ENCODE results near the gene ARHGEF12. TPM values are rescaled to one million over a fixed set of nuclear protein-coding genes. Genes with fewer than 3 reads are reported as not detected.
A peak's percentile ranks its signal among the peaks of the same experiment; 100 is the strongest.

Gene ARHGEF12
- total and polyA plus RNA-seq, 2 experiments from 2014 or later = 9.0 to 38.9 TPM

GRCh38 chr11:120494595-120494994, 158.4 kb downstream of the ARHGEF12 start:
- ATAC-seq = peak; percentile 40
- no peak overlapping the region for H3K4me3 Mint-ChIP-seq
- H3K27ac Mint-ChIP-seq = no peak overlapping the region

GRCh38 chr11:120499088-120499487, 162.9 kb downstream of the ARHGEF12 start:
- no peak for ATAC-seq
- H3K27ac ChIP-seq (ENCODE audit: low read depth) = no peak overlapping the region
- no peak overlapping the region for H3K4me2 ChIP-seq
- H3K36me3 ChIP-seq (ENCODE audit: insufficient read depth) = no peaks in the 10 kb centered on the region
- no peak overlapping the region for H2AFZ ChIP-seq
- no peaks in the 10 kb centered on the region for H4K20me1 ChIP-seq (replicated peaks; ENCODE audit: insufficient read depth)
- no peaks in the 10 kb centered on the region for H3K36me3 Mint-ChIP-seq (ENCODE audit: low read depth)
- TF ChIP-seq, protein P1, sequence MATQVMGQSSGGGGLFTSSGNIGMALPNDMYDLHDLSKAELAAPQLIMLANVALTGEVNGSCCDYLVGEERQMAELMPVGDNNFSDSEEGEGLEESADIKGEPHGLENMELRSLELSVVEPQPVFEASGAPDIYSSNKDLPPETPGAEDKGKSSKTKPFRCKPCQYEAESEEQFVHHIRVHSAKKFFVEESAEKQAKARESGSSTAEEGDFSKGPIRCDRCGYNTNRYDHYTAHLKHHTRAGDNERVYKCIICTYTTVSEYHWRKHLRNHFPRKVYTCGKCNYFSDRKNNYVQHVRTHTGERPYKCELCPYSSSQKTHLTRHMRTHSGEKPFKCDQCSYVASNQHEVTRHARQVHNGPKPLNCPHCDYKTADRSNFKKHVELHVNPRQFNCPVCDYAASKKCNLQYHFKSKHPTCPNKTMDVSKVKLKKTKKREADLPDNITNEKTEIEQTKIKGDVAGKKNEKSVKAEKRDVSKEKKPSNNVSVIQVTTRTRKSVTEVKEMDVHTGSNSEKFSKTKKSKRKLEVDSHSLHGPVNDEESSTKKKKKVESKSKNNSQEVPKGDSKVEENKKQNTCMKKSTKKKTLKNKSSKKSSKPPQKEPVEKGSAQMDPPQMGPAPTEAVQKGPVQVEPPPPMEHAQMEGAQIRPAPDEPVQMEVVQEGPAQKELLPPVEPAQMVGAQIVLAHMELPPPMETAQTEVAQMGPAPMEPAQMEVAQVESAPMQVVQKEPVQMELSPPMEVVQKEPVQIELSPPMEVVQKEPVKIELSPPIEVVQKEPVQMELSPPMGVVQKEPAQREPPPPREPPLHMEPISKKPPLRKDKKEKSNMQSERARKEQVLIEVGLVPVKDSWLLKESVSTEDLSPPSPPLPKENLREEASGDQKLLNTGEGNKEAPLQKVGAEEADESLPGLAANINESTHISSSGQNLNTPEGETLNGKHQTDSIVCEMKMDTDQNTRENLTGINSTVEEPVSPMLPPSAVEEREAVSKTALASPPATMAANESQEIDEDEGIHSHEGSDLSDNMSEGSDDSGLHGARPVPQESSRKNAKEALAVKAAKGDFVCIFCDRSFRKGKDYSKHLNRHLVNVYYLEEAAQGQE (IDR thresholded peaks at IDR 0.05; ENCODE audit: unreplicated experiment) = no peak
- TF ChIP-seq JUNB (IDR thresholded peaks at IDR 0.05; ENCODE audit: unreplicated experiment) = no peak
- no peak for TF ChIP-seq EZH2 (IDR thresholded peaks at IDR 0.05; ENCODE audit: low read depth, unreplicated experiment)
- TF ChIP-seq ZNF114 (CRISPR knock-in tag; IDR thresholded peaks at IDR 0.05) = no peak
- no peak for TF ChIP-seq NANOG (IDR thresholded peaks at IDR 0.05; ENCODE audit: borderline replicate concordance)
- TF ChIP-seq CREB1 (CRISPR knock-in tag; IDR thresholded peaks at IDR 0.05; ENCODE audit: low read depth) = no peak
- TF ChIP-seq, protein P2, sequence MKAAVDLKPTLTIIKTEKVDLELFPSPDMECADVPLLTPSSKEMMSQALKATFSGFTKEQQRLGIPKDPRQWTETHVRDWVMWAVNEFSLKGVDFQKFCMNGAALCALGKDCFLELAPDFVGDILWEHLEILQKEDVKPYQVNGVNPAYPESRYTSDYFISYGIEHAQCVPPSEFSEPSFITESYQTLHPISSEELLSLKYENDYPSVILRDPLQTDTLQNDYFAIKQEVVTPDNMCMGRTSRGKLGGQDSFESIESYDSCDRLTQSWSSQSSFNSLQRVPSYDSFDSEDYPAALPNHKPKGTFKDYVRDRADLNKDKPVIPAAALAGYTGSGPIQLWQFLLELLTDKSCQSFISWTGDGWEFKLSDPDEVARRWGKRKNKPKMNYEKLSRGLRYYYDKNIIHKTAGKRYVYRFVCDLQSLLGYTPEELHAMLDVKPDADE (IDR thresholded peaks at IDR 0.05) = no peak
- no peak for TF ChIP-seq EZH2phosphoT487 (IDR thresholded peaks at IDR 0.05; ENCODE audit: unreplicated experiment)
- TF ChIP-seq, protein P3, sequence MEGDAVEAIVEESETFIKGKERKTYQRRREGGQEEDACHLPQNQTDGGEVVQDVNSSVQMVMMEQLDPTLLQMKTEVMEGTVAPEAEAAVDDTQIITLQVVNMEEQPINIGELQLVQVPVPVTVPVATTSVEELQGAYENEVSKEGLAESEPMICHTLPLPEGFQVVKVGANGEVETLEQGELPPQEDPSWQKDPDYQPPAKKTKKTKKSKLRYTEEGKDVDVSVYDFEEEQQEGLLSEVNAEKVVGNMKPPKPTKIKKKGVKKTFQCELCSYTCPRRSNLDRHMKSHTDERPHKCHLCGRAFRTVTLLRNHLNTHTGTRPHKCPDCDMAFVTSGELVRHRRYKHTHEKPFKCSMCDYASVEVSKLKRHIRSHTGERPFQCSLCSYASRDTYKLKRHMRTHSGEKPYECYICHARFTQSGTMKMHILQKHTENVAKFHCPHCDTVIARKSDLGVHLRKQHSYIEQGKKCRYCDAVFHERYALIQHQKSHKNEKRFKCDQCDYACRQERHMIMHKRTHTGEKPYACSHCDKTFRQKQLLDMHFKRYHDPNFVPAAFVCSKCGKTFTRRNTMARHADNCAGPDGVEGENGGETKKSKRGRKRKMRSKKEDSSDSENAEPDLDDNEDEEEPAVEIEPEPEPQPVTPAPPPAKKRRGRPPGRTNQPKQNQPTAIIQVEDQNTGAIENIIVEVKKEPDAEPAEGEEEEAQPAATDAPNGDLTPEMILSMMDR (conservative IDR thresholded peaks at IDR 0.05; ENCODE audit: low read depth in 2 of 2) = no peak
- no peak for DNase-seq (ENCODE audit: low spot score)
- H3K27me3 ChIP-seq (ENCODE audit: insufficient read depth) = no peaks in the 10 kb centered on the region
- H3K4me1 Mint-ChIP-seq = peaks cover 64% of the 10 kb centered on the region
- no peak overlapping the region for H3K4me3 ChIP-seq
- H3F3A ChIP-seq (replicated peaks; ENCODE audit: low read depth) = no peaks in the 10 kb centered on the region
- peaks cover 33% of the 10 kb centered on the region for H3K4me1 ChIP-seq (ENCODE audit: insufficient read depth)
- peaks cover 18% of the 10 kb centered on the region for H3K27me3 Mint-ChIP-seq (ENCODE audit: insufficient read depth, low read depth, poor library complexity)
- H3K27ac Mint-ChIP-seq = no peak overlapping the region
- H3K79me2 ChIP-seq (replicated peaks; ENCODE audit: insufficient read depth) = no peaks in the 10 kb centered on the region
- no peaks in the 10 kb centered on the region for H3K9me2 ChIP-seq (ENCODE audit: insufficient read depth)
- H3K9me3 Mint-ChIP-seq = no peaks in the 10 kb centered on the region
- no peak overlapping the region for H3K4me3 Mint-ChIP-seq

More at GRCh38 chr11:120494595-120494994, 158.4 kb downstream of the ARHGEF12 start:
- TF ChIP-seq, protein P3 (conservative IDR thresholded peaks at IDR 0.05; ENCODE audit: low read depth in 2 of 2) = no peak
- TF ChIP-seq ZNF114 (CRISPR knock-in tag; IDR thresholded peaks at IDR 0.05) = no peak
- TF ChIP-seq EZH2 (IDR thresholded peaks at IDR 0.05; ENCODE audit: low read depth, unreplicated experiment) = no peak
- no peak for TF ChIP-seq EZH2phosphoT487 (IDR thresholded peaks at IDR 0.05; ENCODE audit: unreplicated experiment)
- no peak for DNase-seq (ENCODE audit: low spot score)
- peaks cover 6% of the 10 kb centered on the region for H3K27me3 Mint-ChIP-seq (ENCODE audit: insufficient read depth, low read depth, poor library complexity)
- H3K9me3 Mint-ChIP-seq = no peaks in the 10 kb centered on the region
- Histone ChIP-seq H3K9me2 (ENCODE audit: insufficient read depth) (no peaks in the 10 kb centered on the region), H3K79me2 (replicated peaks; ENCODE audit: insufficient read depth) (no peaks in the 10 kb centered on the region), H2AFZ (no peak overlapping the region), H4K20me1 (replicated peaks; ENCODE audit: insufficient read depth) (no peaks in the 10 kb centered on the region), H3F3A (replicated peaks; ENCODE audit: low read depth) (no peaks in the 10 kb centered on the region), H3K27ac (ENCODE audit: low read depth) (no peak overlapping the region), H3K36me3 (ENCODE audit: insufficient read depth) (no peaks in the 10 kb centered on the region), H3K4me3 (no peak overlapping the region), H3K4me1 (ENCODE audit: insufficient read depth) (no peaks in the 10 kb centered on the region; the same call in 1 of the 2 replicates), H3K4me2 (no peak overlapping the region), H3K27me3 (ENCODE audit: insufficient read depth) (no peaks in the 10 kb centered on the region)
- H3K4me1 Mint-ChIP-seq = peaks cover 28% of the 10 kb centered on the region
- H3K36me3 Mint-ChIP-seq (ENCODE audit: low read depth) = no peaks in the 10 kb centered on the region
